ENCODE measurements around the gene LAPTM4A. TPM values are rescaled to one million over a fixed set of nuclear protein-coding genes. Genes with fewer than 3 reads are reported as not detected.

LAPTM4A gene
- total RNA-seq, 1 experiment from 2014 or later: 62.7 TPM

- no peak overlapping the region for H3K4me3 ChIP-seq (ENCODE audit: low read length)
- no peaks in the 10 kb centered on the region for H3K9me2 ChIP-seq (replicated peaks; ENCODE audit: low read length)
- no peak overlapping the region for H3K9ac ChIP-seq (ENCODE audit: low read length)
- H2AFZ ChIP-seq (ENCODE audit: low read length): no peak overlapping the region
- H3K36me3 ChIP-seq (ENCODE audit: low read depth, low read length): peaks cover 48% of the 10 kb centered on the region
- H3K9me3 ChIP-seq (ENCODE audit: low read length): no peaks in the 10 kb centered on the region
- intact Hi-C loops (cut with micrococcal nuclease): no loop called here
- no peak for ATAC-seq
- BruUV-seq (replicated peaks): no TSS peak
- no peak for DNase-seq
- H3K4me2 ChIP-seq (ENCODE audit: low read length): no peak overlapping the region
- H3K27ac ChIP-seq (ENCODE audit: low read length): no peak overlapping the region
- no peaks in the 10 kb centered on the region for H3K27me3 ChIP-seq (ENCODE audit: low read length)
- POLR2A ChIA-PET (ENCODE audit: unreplicated experiment): interaction anchor here (0.6 to 0.7 kb wide), 2 partner anchors 18 to 47 kb away, joined by 4 to 17 read pairs; no protein-coding TSS in a partner anchor
- peaks cover 17% of the 10 kb centered on the region for H3K4me1 ChIP-seq (ENCODE audit: insufficient read depth, low read length)
- peaks cover 39% of the 10 kb centered on the region for H3K79me2 ChIP-seq (ENCODE audit: low read length)
- H4K20me1 ChIP-seq (ENCODE audit: low read length): peaks cover 13% of the 10 kb centered on the region; the same call in 1 of the 2 replicates
- no peaks in the 10 kb centered on the region for H3F3A ChIP-seq (ENCODE audit: low read length, unreplicated experiment)
- CTCF ChIA-PET: no interaction called here
- no peak for TF ChIP-seq CTCF (conservative IDR thresholded peaks at IDR 0.05; ENCODE audit: low read depth, low read length)
- TF ChIP-seq EZH2phosphoT487 (IDR thresholded peaks at IDR 0.05; ENCODE audit: borderline replicate concordance, low read length): no peak
- TF ChIP-seq EZH2 (IDR thresholded peaks at IDR 0.05; ENCODE audit: low read length, unreplicated experiment): no peak
These were observed 13.8 kb downstream of the LAPTM4A start for GRCh38 chr2:20037660-20038059.

- no peaks in the 10 kb centered on the region for H3F3A ChIP-seq (ENCODE audit: low read length, unreplicated experiment)
- no peaks in the 10 kb centered on the region for H3K9me2 ChIP-seq (replicated peaks; ENCODE audit: low read length)
- no peak overlapping the region for H3K27ac ChIP-seq (ENCODE audit: low read length)
- peaks cover 62% of the 10 kb centered on the region for H3K36me3 ChIP-seq (ENCODE audit: low read depth, low read length)
- no peak overlapping the region for H3K4me3 ChIP-seq (ENCODE audit: low read length)
- no peak overlapping the region for H3K4me2 ChIP-seq (ENCODE audit: low read length)
- no peak for TF ChIP-seq CTCF (conservative IDR thresholded peaks at IDR 0.05; ENCODE audit: low read depth, low read length)
- no peak for TF ChIP-seq EZH2phosphoT487 (IDR thresholded peaks at IDR 0.05; ENCODE audit: borderline replicate concordance, low read length)
- no peak for TF ChIP-seq EZH2 (IDR thresholded peaks at IDR 0.05; ENCODE audit: low read length, unreplicated experiment)
- ATAC-seq (no peak), DNase-seq (no peak)
- H2AFZ ChIP-seq (ENCODE audit: low read length): no peak overlapping the region
- peaks cover 23% of the 10 kb centered on the region for H3K79me2 ChIP-seq (ENCODE audit: low read length)
- intact Hi-C loops (cut with micrococcal nuclease): no loop called here
- no peaks in the 10 kb centered on the region for H3K9me3 ChIP-seq (ENCODE audit: low read length)
- BruUV-seq (replicated peaks): no TSS peak
- peaks cover 8% of the 10 kb centered on the region; the same call in 1 of the 2 replicates for H4K20me1 ChIP-seq (ENCODE audit: low read length)
- H3K4me1 ChIP-seq (ENCODE audit: insufficient read depth, low read length): peaks cover 12% of the 10 kb centered on the region
- POLR2A ChIA-PET (ENCODE audit: unreplicated experiment): no interaction called here
- no peak overlapping the region for H3K9ac ChIP-seq (ENCODE audit: low read length)
- CTCF ChIA-PET: no interaction called here
- H3K27me3 ChIP-seq (ENCODE audit: low read length): no peaks in the 10 kb centered on the region
These were observed 15.3 kb downstream of the LAPTM4A start for GRCh38 chr2:20035955-20036666.

GRCh38 chr2:20034821-20035220 is 16.6 kb downstream of the LAPTM4A start:
- ATAC-seq (no peak), DNase-seq (no peak)
- H4K20me1 ChIP-seq (ENCODE audit: low read length): no peaks in the 10 kb centered on the region
- peaks cover 64% of the 10 kb centered on the region for H3K36me3 ChIP-seq (ENCODE audit: low read depth, low read length)
- H3K27ac ChIP-seq (ENCODE audit: low read length): no peak overlapping the region
- H3K79me2 ChIP-seq (ENCODE audit: low read length): peaks cover 15% of the 10 kb centered on the region; the same call in 1 of the 2 replicates
- no peak overlapping the region for H2AFZ ChIP-seq (ENCODE audit: low read length)
- H3F3A ChIP-seq (ENCODE audit: low read length, unreplicated experiment): no peaks in the 10 kb centered on the region
- POLR2A ChIA-PET (ENCODE audit: unreplicated experiment): interaction anchor here (0.6 kb wide), 1 partner anchor 31 kb away, joined by 3 read pairs; no protein-coding TSS in a partner anchor
- no peaks in the 10 kb centered on the region for H3K9me2 ChIP-seq (replicated peaks; ENCODE audit: low read length)
- H3K9me3 ChIP-seq (ENCODE audit: low read length): no peaks in the 10 kb centered on the region
- intact Hi-C loops (cut with micrococcal nuclease): no loop called here
- no peak overlapping the region for H3K9ac ChIP-seq (ENCODE audit: low read length)
- TF ChIP-seq CTCF (conservative IDR thresholded peaks at IDR 0.05; ENCODE audit: low read depth, low read length) (no peak), EZH2 (IDR thresholded peaks at IDR 0.05; ENCODE audit: low read length, unreplicated experiment) (no peak), EZH2phosphoT487 (IDR thresholded peaks at IDR 0.05; ENCODE audit: borderline replicate concordance, low read length) (no peak)
- H3K4me2 ChIP-seq (ENCODE audit: low read length): no peak overlapping the region
- CTCF ChIA-PET: no interaction called here
- H3K4me1 ChIP-seq (ENCODE audit: insufficient read depth, low read length): no peaks in the 10 kb centered on the region
- no TSS peak for BruUV-seq (replicated peaks)
- H3K27me3 ChIP-seq (ENCODE audit: low read length): no peaks in the 10 kb centered on the region
- H3K4me3 ChIP-seq (ENCODE audit: low read length): no peak overlapping the region
